CD14-positive monocyte (primary cell): ENCODE data around the gene UBE3C. TPM values are rescaled to one million over a fixed set of nuclear protein-coding genes. Genes with fewer than 3 reads are reported as not detected.

Experiments used
- DNase-seq, 3 donors: peaks; one replicate each; pipeline ENCODE4 v3.0.0-alpha.2; 2011 to 2022
- H2AFZ ChIP-seq: 2 replicates; pipeline ENCODE4 v1.6.0; 2012; ENCODE audit warnings: mild to moderate bottlenecking, low read depth, low read length, inconsistent platforms; ENCODE audit not compliant: insufficient read depth, poor library complexity, severe bottlenecking
- H3K27ac ChIP-seq, 2 donors: 1 replicate in 1 of 2; 2 replicates in 1 of 2; pipeline ENCODE4 v1.5.1; 2012 to 2013; ENCODE audit warnings: low read length in 2 of 2, control low read depth in 1 of 2, inconsistent platforms in 1 of 2, low read depth in 1 of 2, mild to moderate bottlenecking in 1 of 2
- H3K27me3 ChIP-seq, 2 donors: one replicate each; pipeline versions ENCODE4 v1.6.0 to v1.6.1; 2011 to 2013; ENCODE audit warnings: low read length in 2 of 2; ENCODE audit not compliant: control insufficient read depth in 2 of 2, insufficient read depth in 2 of 2
- H3K36me3 ChIP-seq, 2 donors: replicated peaks in 1 of 2; 1 replicate in 1 of 2; 2 replicates in 1 of 2; pipeline versions ENCODE4 v1.5.1 to v1.6.1; 2012 to 2013; ENCODE audit warnings: low read length in 2 of 2, control low read depth in 1 of 2, inconsistent platforms in 1 of 2, mild to moderate bottlenecking in 1 of 2; ENCODE audit not compliant: insufficient read depth in 2 of 2, control insufficient read depth in 1 of 2
- H3K4me1 ChIP-seq, 2 donors: 1 replicate in 1 of 2; 2 replicates in 1 of 2; pipeline versions ENCODE4 v1.5.1 to v1.6.1; 2012 to 2013; ENCODE audit warnings: low read length in 2 of 2, control low read depth in 1 of 2, inconsistent platforms in 1 of 2, mild to moderate bottlenecking in 1 of 2, moderate library complexity in 1 of 2; ENCODE audit not compliant: insufficient read depth in 2 of 2, control insufficient read depth in 1 of 2
- H3K4me2 ChIP-seq: replicated peaks from 2 replicates; pipeline ENCODE3; 2012; ENCODE audit warnings: low read length, moderate library complexity, mild to moderate bottlenecking; ENCODE audit not compliant: poor library complexity, severe bottlenecking; ENCODE audit errors: extremely low read depth
- H3K4me3 ChIP-seq, 3 experiments: fragments of 200-600 bp in 1 of 3; sonication (generic) in 1 of 3; replicated peaks in 1 of 3; 1 replicate in 2 of 3; 2 replicates in 1 of 3; pipeline ENCODE4 v1.5.1; 2011 to 2013; ENCODE audit warnings: low read length in 3 of 3, mild to moderate bottlenecking in 3 of 3, control low read depth in 2 of 3, low read depth in 2 of 3, inconsistent platforms in 1 of 3, moderate library complexity in 1 of 3
- H3K79me2 ChIP-seq: 2 replicates; pipeline ENCODE4 v1.6.0; 2012; ENCODE audit warnings: mild to moderate bottlenecking, control low read depth, inconsistent platforms, low read length, moderate library complexity; ENCODE audit not compliant: insufficient read depth
- H3K9ac ChIP-seq: 2 replicates; pipeline ENCODE4 v1.6.0; 2017; ENCODE audit warnings: low read length, mild to moderate bottlenecking; ENCODE audit not compliant: insufficient read depth, poor library complexity, severe bottlenecking
- H3K9me3 ChIP-seq, 2 donors: replicated peaks in 1 of 2; 1 replicate in 1 of 2; 2 replicates in 1 of 2; pipeline versions ENCODE4 v1.5.1 to v1.6.1; 2012 to 2013; ENCODE audit warnings: low read length in 2 of 2, control low read depth in 1 of 2; ENCODE audit not compliant: control insufficient read depth in 1 of 2, insufficient read depth in 1 of 2
- H4K20me1 ChIP-seq: 2 replicates; pipeline ENCODE4 v1.6.0; 2012; ENCODE audit warnings: mild to moderate bottlenecking, low read length, control low read depth, moderate library complexity; ENCODE audit not compliant: insufficient read depth
- H3K27ac Mint-ChIP-seq, 7 donors: one replicate each; pipeline ENCODE4 v1.8.0; 2020; ENCODE audit warnings: mild to moderate bottlenecking in 7 of 7, mixed read lengths in 7 of 7, moderate library complexity in 6 of 7, inconsistent platforms in 2 of 7
- H3K27me3 Mint-ChIP-seq, 3 donors: one replicate each; pipeline ENCODE4 v1.8.0; 2021 to 2022; ENCODE audit warnings: low read depth in 3 of 3, mild to moderate bottlenecking in 3 of 3, mixed read lengths in 3 of 3, moderate library complexity in 3 of 3, inconsistent platforms in 1 of 3
- H3K36me3 Mint-ChIP-seq, 2 donors: one replicate each; pipeline ENCODE4 v1.8.0; 2020; ENCODE audit warnings: mixed read lengths in 2 of 2, inconsistent platforms in 1 of 2, mild to moderate bottlenecking in 1 of 2
- H3K4me1 Mint-ChIP-seq: one replicate; pipeline ENCODE4 v1.8.0; 2020; ENCODE audit warnings: mild to moderate bottlenecking, mixed read lengths
- H3K4me3 Mint-ChIP-seq, 2 donors: one replicate each; pipeline ENCODE4 v1.8.0; 2020; ENCODE audit warnings: mild to moderate bottlenecking in 2 of 2, mixed read lengths in 2 of 2, moderate library complexity in 1 of 2
- H3K9me3 Mint-ChIP-seq, 7 donors: one replicate each; pipeline ENCODE4 v1.8.0; 2020 to 2022; ENCODE audit warnings: mixed read lengths in 7 of 7, mild to moderate bottlenecking in 6 of 7, moderate library complexity in 6 of 7, inconsistent platforms in 2 of 7
- CTCF ChIP-seq: fragments of 200-600 bp; IDR thresholded peaks from one replicate; pipeline ENCODE4 v1.8.0; 2022; ENCODE audit warnings: antibody characterized with exemption, mild to moderate bottlenecking
- WGBS: methylation state at CpG from one replicate; pipeline ENCODE4 v1.1.5; 2013; ENCODE audit warnings: missing lambda C conversion rate; ENCODE audit not compliant: insufficient coverage; 5-methylcytosine and 5-hydroxymethylcytosine counted together
- intact Hi-C, 2 donors: fragments of 100-400 bp; cut with micrococcal nuclease; formaldehyde crosslinking; loops; one replicate each; pipeline versions ENCODE4 v1.15.0 to v1.15.1; 2023
- polyA plus RNA-seq, 3 donors: library from polyadenylated mRNA; depleted of rRNA in 1 of 3; unstranded in 2 of 3; stranded (reverse) in 1 of 3; fragments of 300-500 nt in 2 of 3; fragments of >200 nt in 1 of 3; fragmentation: Illumina TruSeq in 2 of 3; gene quantifications; 1 replicate in 2 of 3; 2 replicates in 1 of 3; pipeline ENCODE4 v1.2.3, GENCODE V29; 2012 to 2021

UBE3C gene
- polyA plus RNA-seq, 3 donors: 19.5 to 34.5 (median 24.3) TPM

DNA sequence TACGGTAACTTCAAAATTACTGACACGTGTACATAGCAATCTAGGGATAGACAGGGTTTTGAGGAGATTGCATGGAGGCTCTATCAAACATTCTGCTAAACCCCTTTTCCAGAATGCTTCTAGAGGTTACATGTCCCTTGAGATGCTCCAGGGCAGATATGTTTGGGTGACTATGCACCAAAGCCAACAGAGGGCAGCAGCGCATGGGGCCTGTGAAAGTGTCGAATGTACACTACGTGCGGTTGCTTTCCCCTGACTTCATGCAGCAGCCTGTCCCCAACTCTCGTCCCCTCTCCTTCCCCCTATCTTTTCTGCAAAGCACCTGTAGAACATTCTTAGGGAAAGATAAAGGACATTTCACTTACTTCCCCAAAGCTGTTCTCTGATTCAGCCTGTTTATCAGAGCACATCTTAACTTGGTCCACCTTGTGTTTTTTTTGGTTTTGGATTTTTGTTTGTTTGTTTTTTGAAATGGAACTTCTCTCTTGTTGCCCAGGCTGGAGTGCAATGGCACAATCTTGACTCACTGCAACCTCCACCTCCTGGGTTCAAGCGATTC lies 90.2 kb downstream of the UBE3C start:
- H3K9me3 ChIP-seq: no peaks in the 10 kb centered on the region
- TF ChIP-seq CTCF: no peak
- Mint-ChIP-seq H3K27me3 (no peaks in the 10 kb centered on the region), H3K27ac (peak overlapping the region in 1 of 7 donors; percentile 37), H3K4me1 (no peaks in the 10 kb centered on the region), H3K9me3 (no peaks in the 10 kb centered on the region), H3K4me3 (no peak overlapping the region), H3K36me3 (peaks cover 67 to 93% of the 10 kb centered on the region in 2 donors)
- no peaks in the 10 kb centered on the region for H3K79me2 ChIP-seq
- H2AFZ ChIP-seq: no peak overlapping the region
- no peak overlapping the region for H3K27ac ChIP-seq
- H4K20me1 ChIP-seq: peaks cover 3% of the 10 kb centered on the region
- intact Hi-C loops: no loop called here
- no peak overlapping the region for H3K4me2 ChIP-seq
- no peak for DNase-seq
- H3K9ac ChIP-seq: no peak overlapping the region
- H3K4me3 ChIP-seq: no peak overlapping the region
- no peaks in the 10 kb centered on the region for H3K27me3 ChIP-seq
- H3K4me1 ChIP-seq: no peaks in the 10 kb centered on the region
- WGBS: no CpG with 5 or more reads among the region's 8 CpGs
- peaks cover 74 to 99% of the 10 kb centered on the region in 2 donors for H3K36me3 ChIP-seq

DNA sequence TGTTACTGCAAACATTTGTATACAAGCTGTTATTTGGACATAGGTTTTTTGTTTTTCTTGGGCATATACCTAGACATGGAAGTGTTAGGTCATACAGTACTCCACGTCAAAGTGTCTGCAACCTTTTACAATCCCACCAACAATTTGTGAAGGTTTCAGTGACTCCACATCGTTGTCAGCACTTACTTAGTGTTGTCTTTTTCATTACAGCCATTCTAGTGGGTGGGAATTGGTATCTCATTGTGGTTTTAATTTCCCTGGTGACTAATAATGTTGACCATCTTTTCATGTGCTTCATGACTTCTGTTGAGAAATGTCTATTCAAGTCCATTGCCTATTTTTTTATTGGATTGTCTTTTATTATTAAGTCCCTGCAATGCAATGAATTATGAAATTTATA lies 95.0 kb downstream of the UBE3C start:
- DNase-seq: no peak
- Histone ChIP-seq H3K9ac (no peak overlapping the region), H4K20me1 (peaks cover 9% of the 10 kb centered on the region), H3K9me3 (no peaks in the 10 kb centered on the region), H3K4me2 (no peak overlapping the region), H3K4me1 (no peaks in the 10 kb centered on the region), H3K4me3 (no peak overlapping the region), H3K27ac (no peak overlapping the region), H3K36me3 (peaks cover 69 to 100% of the 10 kb centered on the region in 2 donors), H2AFZ (no peak overlapping the region), H3K27me3 (no peaks in the 10 kb centered on the region), H3K79me2 (no peaks in the 10 kb centered on the region)
- peaks cover 73 to 87% of the 10 kb centered on the region in 2 donors for H3K36me3 Mint-ChIP-seq
- no peak for TF ChIP-seq CTCF
- no peaks in the 10 kb centered on the region for H3K27me3 Mint-ChIP-seq
- no peaks in the 10 kb centered on the region for H3K9me3 Mint-ChIP-seq
- H3K4me3 Mint-ChIP-seq: no peak overlapping the region
- WGBS: no CpG with 5 or more reads among the region's 2 CpGs
- intact Hi-C loops: no loop called here
- H3K27ac Mint-ChIP-seq: peak overlapping the region in 1 of 7 donors; percentile 14
- no peaks in the 10 kb centered on the region for H3K4me1 Mint-ChIP-seq
